ENCODE measurements around the gene COL5A1.

- TF ChIP-seq SIN3A (IDR thresholded peaks at IDR 0.05; ENCODE audit: borderline replicate concordance, insufficient read depth, low read length) (no peak), POLR2AphosphoS5 (IDR thresholded peaks at IDR 0.05; ENCODE audit: low read depth, low read length) (no peak), REST (IDR thresholded peaks at IDR 0.05; ENCODE audit: insufficient read depth in 1 of 2, low read depth in 2 of 2, low read length in 2 of 2) (no peak), TAF1 (IDR thresholded peaks at IDR 0.05; ENCODE audit: borderline replicate concordance, insufficient read depth, low read length) (no peak)
Observed at GRCh38 chr9:134732392-134733110, 90.9 kb downstream of the COL5A1 start.

Measured in PFSK-1 (cell line).